PC-9 (cell line): ENCODE results near the gene LYZL6.

ENCODE experiments used
- CTCF ChIP-seq: fragments of 200-600 bp; sonication (generic); conservative IDR thresholded peaks from 2 replicates; pipeline ENCODE4 v1.6.1; 2017; ENCODE audit warnings: mixed run types, antibody characterized with exemption, mild to moderate bottlenecking, moderate library complexity
- EZH2 ChIP-seq: fragments of 200-600 bp; sonication (generic); IDR thresholded peaks from 2 replicates; pipeline ENCODE4 v1.8.0; 2017; ENCODE audit warnings: antibody characterized with exemption, low read depth

GRCh38 chr17:35920229-35920628 lies 23.3 kb downstream of the LYZL6 start:
- TF ChIP-seq CTCF (no peak), EZH2 (no peak)
